Measurements from ENCODE around the gene HIGD2B.

Gene HIGD2B

GRCh38 chr15:72698938-72699337 lies 13.0 kb upstream of the HIGD2B start:
- no peak for DNase-seq (ENCODE audit: low read depth)
- TF ChIP-seq, protein P1, sequence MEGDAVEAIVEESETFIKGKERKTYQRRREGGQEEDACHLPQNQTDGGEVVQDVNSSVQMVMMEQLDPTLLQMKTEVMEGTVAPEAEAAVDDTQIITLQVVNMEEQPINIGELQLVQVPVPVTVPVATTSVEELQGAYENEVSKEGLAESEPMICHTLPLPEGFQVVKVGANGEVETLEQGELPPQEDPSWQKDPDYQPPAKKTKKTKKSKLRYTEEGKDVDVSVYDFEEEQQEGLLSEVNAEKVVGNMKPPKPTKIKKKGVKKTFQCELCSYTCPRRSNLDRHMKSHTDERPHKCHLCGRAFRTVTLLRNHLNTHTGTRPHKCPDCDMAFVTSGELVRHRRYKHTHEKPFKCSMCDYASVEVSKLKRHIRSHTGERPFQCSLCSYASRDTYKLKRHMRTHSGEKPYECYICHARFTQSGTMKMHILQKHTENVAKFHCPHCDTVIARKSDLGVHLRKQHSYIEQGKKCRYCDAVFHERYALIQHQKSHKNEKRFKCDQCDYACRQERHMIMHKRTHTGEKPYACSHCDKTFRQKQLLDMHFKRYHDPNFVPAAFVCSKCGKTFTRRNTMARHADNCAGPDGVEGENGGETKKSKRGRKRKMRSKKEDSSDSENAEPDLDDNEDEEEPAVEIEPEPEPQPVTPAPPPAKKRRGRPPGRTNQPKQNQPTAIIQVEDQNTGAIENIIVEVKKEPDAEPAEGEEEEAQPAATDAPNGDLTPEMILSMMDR (conservative IDR thresholded peaks at IDR 0.05; ENCODE audit: low read depth, low read length), result no peak
- no peak overlapping the region for H3K4me3 ChIP-seq (ENCODE audit: low read depth, low read length)

GRCh38 chr15:72690938-72691337 lies 5.0 kb upstream of the HIGD2B start:
- TF ChIP-seq, protein P1 (conservative IDR thresholded peaks at IDR 0.05; ENCODE audit: low read depth, low read length), result no peak
- no peak for DNase-seq (ENCODE audit: low read depth)
- no peak overlapping the region for H3K4me3 ChIP-seq (ENCODE audit: low read depth, low read length)

GRCh38 chr15:72688697-72689096 lies 2.7 kb upstream of the HIGD2B start:
- no peak overlapping the region for H3K4me3 ChIP-seq (ENCODE audit: low read depth, low read length)
- TF ChIP-seq, protein P1 (conservative IDR thresholded peaks at IDR 0.05; ENCODE audit: low read depth, low read length), result no peak
- no peak for DNase-seq (ENCODE audit: low read depth)

- peak overlapping the region; percentile 78 for H3K4me3 ChIP-seq (ENCODE audit: low read depth, low read length)
- no peak for DNase-seq (ENCODE audit: low read depth)
- TF ChIP-seq, protein P1 (conservative IDR thresholded peaks at IDR 0.05; ENCODE audit: low read depth, low read length), result peak; percentile 8
Observed at GRCh38 chr15:72685301-72685924, 569 bp downstream of the HIGD2B start.

GRCh38 chr15:72682772-72683171 lies 3.2 kb downstream of the HIGD2B start:
- no peak overlapping the region for H3K4me3 ChIP-seq (ENCODE audit: low read depth, low read length)
- no peak for DNase-seq (ENCODE audit: low read depth)
- TF ChIP-seq, protein P1 (conservative IDR thresholded peaks at IDR 0.05; ENCODE audit: low read depth, low read length), result no peak

GRCh38 chr15:72680931-72681330 lies 5.1 kb downstream of the HIGD2B start:
- H3K4me3 ChIP-seq (ENCODE audit: low read depth, low read length), result no peak overlapping the region
- TF ChIP-seq, protein P1 (conservative IDR thresholded peaks at IDR 0.05; ENCODE audit: low read depth, low read length), result no peak
- no peak for DNase-seq (ENCODE audit: low read depth)

DNA sequence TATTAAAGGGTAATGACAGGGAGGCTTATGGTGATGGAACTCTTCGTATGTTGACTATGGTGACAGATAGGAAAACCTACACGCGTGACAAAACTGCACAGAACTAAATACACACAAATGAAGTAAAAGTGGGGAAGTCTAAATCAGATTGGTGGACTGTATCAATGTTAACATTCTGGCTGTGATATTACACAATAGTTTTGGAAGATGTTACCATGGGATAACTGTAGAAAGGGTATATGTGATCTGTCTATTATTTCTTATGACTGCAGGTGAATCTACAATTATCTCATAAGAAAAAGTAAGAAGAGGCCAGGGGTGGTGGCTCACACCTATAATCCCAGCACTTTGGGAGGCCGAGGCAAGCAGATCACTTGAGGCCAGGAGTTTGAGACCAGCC lies 9.1 kb downstream of the HIGD2B start:
- TF ChIP-seq, protein P1 (conservative IDR thresholded peaks at IDR 0.05; ENCODE audit: low read depth, low read length), result no peak
- no peak overlapping the region for H3K4me3 ChIP-seq (ENCODE audit: low read depth, low read length)
- no peak for DNase-seq (ENCODE audit: low read depth)
